Measurements from ENCODE around the gene FNDC3B. TPM values are rescaled to one million over a fixed set of nuclear protein-coding genes. Genes with fewer than 3 reads are reported as not detected.

FNDC3B gene
- total RNA-seq, 4 donors from 2014 or later, result 114 to 217 (median 164) TPM

DNA sequence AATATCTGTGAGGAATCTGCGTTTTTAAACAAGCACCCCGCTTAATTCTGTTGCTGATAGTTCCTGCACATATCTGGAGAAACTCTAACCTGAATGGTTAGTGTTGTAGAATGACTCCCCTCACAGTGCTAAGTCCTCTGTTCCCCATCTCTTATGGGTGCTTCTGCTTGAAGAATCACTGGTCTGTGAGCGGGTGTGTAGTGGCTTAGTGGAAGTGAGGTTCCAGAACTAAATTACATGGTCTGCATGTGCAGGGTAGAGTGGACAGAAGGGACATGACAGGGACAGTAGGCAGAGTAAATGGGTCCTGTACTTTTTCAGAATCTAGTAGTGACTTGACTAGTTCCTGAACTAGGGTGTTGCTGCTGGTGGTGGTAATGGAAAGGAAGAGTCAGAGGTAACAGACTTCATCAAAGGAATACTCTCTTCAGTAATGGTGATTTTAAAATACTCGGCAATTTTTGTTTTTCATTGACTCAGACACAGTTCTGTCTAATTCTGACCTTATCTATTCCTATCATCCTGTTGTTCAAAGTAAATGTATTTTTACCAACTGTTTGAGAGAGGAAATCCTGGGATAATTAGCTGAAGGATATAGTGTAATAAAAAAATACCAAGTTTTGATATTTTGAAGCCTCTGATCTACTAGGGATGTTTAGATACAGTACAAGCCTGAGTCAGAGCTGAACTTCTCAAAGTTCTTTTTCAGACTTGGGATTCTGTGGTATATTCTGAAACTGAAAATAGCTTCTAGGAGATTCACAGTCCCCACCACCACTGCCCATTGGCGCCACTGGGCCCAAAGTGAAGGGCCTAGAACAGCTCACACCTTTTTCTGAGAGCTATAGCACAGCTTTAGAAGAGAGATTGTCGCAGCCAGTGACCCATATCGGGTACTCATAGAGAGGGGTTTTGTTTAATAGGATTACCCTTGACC lies 55.5 kb downstream of the FNDC3B start:
- TF ChIP-seq CTCF (IDR thresholded peaks at IDR 0.05), result no peak
- DNase-seq (ENCODE audit: low spot score) (no peak), ATAC-seq (ENCODE audit: low FRiP score) (no peak)

DNA sequence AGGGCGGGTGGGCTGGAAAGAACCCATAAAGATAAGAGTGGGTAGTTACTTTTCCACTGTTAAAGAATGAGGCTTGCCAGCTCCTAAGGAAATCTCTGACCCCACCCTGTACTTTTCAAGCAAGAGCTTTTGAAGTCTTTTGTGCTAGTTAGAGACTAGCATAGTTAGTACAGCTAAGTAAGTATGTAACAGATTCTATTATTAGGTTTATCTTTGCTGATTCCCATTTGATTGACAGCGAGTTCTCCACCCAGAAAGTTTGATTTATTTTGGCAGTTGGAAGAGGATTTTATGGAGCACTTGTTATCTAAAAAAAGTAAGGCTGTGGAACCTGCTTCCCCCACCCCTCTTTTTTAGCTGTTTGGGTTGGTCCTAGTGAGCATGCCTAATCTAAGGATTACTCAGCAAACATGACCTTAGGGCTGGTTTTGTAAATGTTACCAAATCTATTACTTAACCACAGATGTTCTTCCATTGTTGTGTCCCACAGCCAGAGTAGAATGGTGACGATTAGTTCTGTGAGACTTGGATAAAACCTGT lies 57.6 kb downstream of the FNDC3B start:
- DNase-seq (ENCODE audit: low spot score) (no peak), ATAC-seq (ENCODE audit: low FRiP score) (peak; percentile 86)

DNA sequence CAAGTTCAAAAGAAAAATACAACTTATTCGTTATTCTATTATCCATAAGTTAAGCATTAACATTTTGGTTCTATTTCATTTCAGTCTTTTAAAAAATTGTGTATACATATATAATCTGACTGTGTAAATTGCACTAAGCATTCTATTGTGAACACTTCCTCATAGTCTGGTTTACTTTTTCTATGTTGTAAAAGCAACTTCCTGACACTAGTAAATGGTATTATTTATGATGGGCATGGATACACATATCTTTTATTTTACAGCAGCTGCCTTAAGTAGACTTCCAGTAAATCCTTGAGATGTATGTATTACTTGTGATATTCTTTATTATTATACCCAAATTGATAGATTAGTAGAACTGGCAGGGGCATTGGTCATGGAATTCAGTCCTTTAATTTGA lies 58.2 kb downstream of the FNDC3B start:
- no peak for TF ChIP-seq CTCF (IDR thresholded peaks at IDR 0.05)
- no peak for DNase-seq (ENCODE audit: low spot score)
- no peak for ATAC-seq (ENCODE audit: low FRiP score)

More for the DNA sequence above, 57.6 kb downstream of the FNDC3B start:
- TF ChIP-seq CTCF (IDR thresholded peaks at IDR 0.05), result no peak

- DNase-seq (ENCODE audit: low spot score) (no peak), ATAC-seq (ENCODE audit: low FRiP score) (no peak)
- no peak for TF ChIP-seq CTCF (IDR thresholded peaks at IDR 0.05)
Measured at GRCh38 chr3:172098698-172099494, 59.5 kb downstream of the FNDC3B start.

DNA sequence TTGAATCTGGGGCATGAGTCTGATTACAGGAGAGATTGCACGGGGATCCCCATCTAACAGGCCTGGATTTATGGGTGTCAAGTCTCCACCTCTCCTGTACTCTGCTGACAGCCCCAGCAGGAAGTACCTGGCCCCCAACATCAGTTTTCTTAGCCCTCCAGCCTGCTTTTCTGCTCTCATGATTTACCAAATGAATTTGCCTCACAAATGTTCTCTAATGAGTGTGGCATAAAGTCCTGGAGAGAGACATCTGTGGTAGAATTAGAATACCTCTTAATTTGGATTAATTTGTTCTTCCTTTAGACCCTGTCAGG lies 60.1 kb downstream of the FNDC3B start:
- ATAC-seq (ENCODE audit: low FRiP score) (no peak), DNase-seq (ENCODE audit: low spot score) (no peak)
- no peak for TF ChIP-seq CTCF (IDR thresholded peaks at IDR 0.05)

DNA sequence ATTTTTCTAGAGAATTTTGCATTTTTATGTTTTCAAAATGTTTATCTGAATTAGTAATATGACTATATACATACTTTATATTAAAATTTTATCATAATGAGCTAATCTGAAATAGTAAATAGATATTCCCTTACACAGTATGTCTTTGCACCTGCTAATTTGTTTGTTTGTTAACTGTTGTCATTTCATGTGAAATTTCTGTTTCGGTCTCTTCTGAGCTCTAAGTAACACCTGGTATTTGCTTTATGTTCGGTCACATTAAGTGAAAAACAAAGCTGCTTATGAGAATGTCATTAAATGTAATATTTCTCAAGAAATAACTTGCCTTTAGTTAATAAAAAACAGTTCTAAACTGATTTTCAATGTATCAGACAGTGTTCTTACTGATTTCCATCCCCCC lies 61.1 kb downstream of the FNDC3B start:
- ATAC-seq (ENCODE audit: low FRiP score) (no peak), DNase-seq (ENCODE audit: low spot score) (no peak)
- TF ChIP-seq CTCF (IDR thresholded peaks at IDR 0.05), result no peak

Measured in omental fat pad (tissue), 4 donors.